Tibial nerve (tissue), 4 donors: ENCODE measurements around the gene WDR43. TPM values are rescaled to one million over a fixed set of nuclear protein-coding genes. Genes with fewer than 3 reads are reported as not detected.
A peak's percentile ranks its signal among the peaks of the same experiment; 100 is the strongest.
"Not testable (repeated sequence)": the region's sequence is repeated elsewhere in the genome, so short reads cannot be mapped to it uniquely, and the experiment has no call there.

Experiments
- DNase-seq, 2 donors: peaks; one replicate each; pipeline ENCODE4 v3.0.0-alpha.2; 2019; ENCODE audit warnings: low spot score in 2 of 2
- H3K27ac ChIP-seq, 4 donors: fragments of 200-600 bp; sonication (generic) in 3 of 4; one replicate each; pipeline ENCODE4 v1.5.1; 2017 to 2019; ENCODE audit warnings: mild to moderate bottlenecking in 1 of 4
- H3K27me3 ChIP-seq, 2 donors: fragments of 200-600 bp; sonication (generic) in 1 of 2; one replicate each; pipeline versions ENCODE4 v1.5.1 to v1.6.0; 2017 to 2019
- H3K36me3 ChIP-seq, 3 donors: fragments of 200-600 bp; sonication (generic); one replicate each; pipeline ENCODE4 v1.5.1; 2018 to 2019
- H3K4me1 ChIP-seq, 4 donors: fragments of 200-600 bp; sonication (generic) in 3 of 4; one replicate each; pipeline ENCODE4 v1.5.1; 2017 to 2019
- H3K4me3 ChIP-seq, 4 donors: fragments of 200-600 bp; sonication (generic) in 3 of 4; one replicate each; pipeline ENCODE4 v1.5.1; 2017 to 2019; ENCODE audit warnings: mild to moderate bottlenecking in 1 of 4, moderate library complexity in 1 of 4
- H3K9me3 ChIP-seq, 4 donors: fragments of 200-600 bp; sonication (generic) in 3 of 4; one replicate each; pipeline ENCODE4 v1.5.1; 2017 to 2019
- EP300 ChIP-seq, 2 donors: sonication (generic); formaldehyde crosslinking; IDR thresholded peaks; one replicate each; pipeline ENCODE4 v1.6.1; 2017; ENCODE audit warnings: antibody characterized with exemption in 2 of 2, mild to moderate bottlenecking in 1 of 2
- POLR2A ChIP-seq, 2 donors: fragments of 450-650 bp; IDR thresholded peaks; one replicate each; pipeline ENCODE4 v1.6.1; 2017; ENCODE audit warnings: antibody characterized with exemption in 2 of 2, mild to moderate bottlenecking in 2 of 2, moderate library complexity in 2 of 2
- WGBS, 2 donors: methylation state at CpG; one replicate each; pipeline ENCODE4 v1.1.5; 2018; 5-methylcytosine and 5-hydroxymethylcytosine counted together
- total RNA-seq, 4 donors: library from RNA; depleted of rRNA; stranded (reverse); fragments of >200 nt; gene quantifications; one replicate each; pipeline ENCODE4 v1.1.0, GENCODE V29; 2016
- TF ChIP-seq, protein P1 (sequence below), 5 experiments: fragments of 200-600 bp in 3 of 5; fragments of 450-650 bp in 2 of 5; sonication (generic) in 3 of 5; IDR thresholded peaks; one replicate each; pipeline ENCODE4 v1.5.1; 2016 to 2019; ENCODE audit warnings: antibody characterized with exemption in 5 of 5, mild to moderate bottlenecking in 3 of 5, moderate library complexity in 2 of 5

The WDR43 gene
- total RNA-seq, 4 donors from 2014 or later, result 32.2 to 57.6 (median 37.0) TPM

DNA sequence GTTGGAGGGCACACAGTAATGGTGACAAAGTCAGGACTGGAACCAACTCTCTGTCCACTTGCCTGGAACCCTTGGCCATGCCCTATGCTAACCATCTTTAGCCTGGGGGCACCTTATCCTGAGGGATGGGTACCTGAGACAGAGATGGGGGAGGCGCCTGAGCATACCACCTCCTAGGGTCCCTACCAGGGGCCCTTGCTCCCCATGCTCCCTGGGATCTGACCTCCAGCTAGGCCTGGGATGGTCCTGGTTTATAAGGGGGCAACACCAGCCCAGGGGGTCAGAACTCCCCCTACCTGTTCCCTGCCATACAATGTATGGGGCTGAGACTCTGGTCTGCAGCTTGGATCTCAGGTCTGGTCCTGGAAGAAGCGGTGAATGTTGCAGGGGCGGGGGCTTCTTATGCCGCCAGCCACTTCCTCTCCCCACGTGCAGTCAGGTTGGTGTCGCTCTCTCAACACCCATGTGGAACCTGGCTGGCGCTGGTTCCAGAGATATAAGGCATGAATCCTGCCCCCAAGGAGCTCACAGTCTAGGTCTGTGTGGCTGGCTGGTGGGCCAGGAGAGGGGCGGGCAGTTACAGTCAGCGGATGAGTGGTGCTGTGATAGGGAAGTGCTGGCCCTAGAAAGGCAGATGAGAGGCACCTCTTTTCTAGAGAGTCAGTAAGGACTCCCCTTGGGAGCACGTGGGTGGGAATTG lies 82.9 kb downstream of the WDR43 start:
- Histone ChIP-seq H3K4me1 (peaks cover 0 to 24% (median 7%) of the 10 kb centered on the region in 4 donors), H3K27ac (no peak overlapping the region), H3K36me3 (no peaks in the 10 kb centered on the region), H3K4me3 (no peak overlapping the region), H3K27me3 (no peaks in the 10 kb centered on the region), H3K9me3 (peaks cover 0 to 8% (median 1%) of the 10 kb centered on the region in 4 donors)
- WGBS, 2 donors, result 89 to 92% methylated on average over 8 to 10 of the region's 10 CpGs
- TF ChIP-seq, protein P1, sequence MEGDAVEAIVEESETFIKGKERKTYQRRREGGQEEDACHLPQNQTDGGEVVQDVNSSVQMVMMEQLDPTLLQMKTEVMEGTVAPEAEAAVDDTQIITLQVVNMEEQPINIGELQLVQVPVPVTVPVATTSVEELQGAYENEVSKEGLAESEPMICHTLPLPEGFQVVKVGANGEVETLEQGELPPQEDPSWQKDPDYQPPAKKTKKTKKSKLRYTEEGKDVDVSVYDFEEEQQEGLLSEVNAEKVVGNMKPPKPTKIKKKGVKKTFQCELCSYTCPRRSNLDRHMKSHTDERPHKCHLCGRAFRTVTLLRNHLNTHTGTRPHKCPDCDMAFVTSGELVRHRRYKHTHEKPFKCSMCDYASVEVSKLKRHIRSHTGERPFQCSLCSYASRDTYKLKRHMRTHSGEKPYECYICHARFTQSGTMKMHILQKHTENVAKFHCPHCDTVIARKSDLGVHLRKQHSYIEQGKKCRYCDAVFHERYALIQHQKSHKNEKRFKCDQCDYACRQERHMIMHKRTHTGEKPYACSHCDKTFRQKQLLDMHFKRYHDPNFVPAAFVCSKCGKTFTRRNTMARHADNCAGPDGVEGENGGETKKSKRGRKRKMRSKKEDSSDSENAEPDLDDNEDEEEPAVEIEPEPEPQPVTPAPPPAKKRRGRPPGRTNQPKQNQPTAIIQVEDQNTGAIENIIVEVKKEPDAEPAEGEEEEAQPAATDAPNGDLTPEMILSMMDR (IDR thresholded peaks at IDR 0.05), result no peak
- TF ChIP-seq EP300 (IDR thresholded peaks at IDR 0.05), result no peak
- no peak for TF ChIP-seq POLR2A (IDR thresholded peaks at IDR 0.05)
- no peak for DNase-seq

DNA sequence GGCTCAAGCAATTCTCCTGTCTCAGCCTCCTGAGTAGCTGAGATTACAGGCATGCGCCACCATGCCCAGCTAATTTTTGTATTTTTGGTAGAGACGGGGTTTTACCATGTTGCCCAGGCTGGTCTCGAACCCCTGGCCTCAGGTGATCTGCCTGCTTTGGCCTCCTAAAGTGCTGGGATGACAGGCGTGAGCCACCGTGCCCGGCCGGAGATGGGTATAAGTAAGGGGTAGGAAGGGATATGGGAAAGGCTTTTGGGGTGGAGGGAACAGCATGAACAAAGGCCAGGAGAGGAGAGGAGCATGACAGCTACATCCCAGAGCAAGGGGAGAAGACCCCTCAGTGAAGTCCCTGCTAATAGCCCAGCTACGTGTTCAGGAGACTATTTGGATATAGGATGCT lies 83.5 kb downstream of the WDR43 start:
- not testable (repeated sequence) for H3K27me3 ChIP-seq, DNase-seq, H3K4me3 ChIP-seq, H3K27ac ChIP-seq, H3K36me3 ChIP-seq, H3K9me3 ChIP-seq
- WGBS, 2 donors, result 87 to 94% methylated on average over 8 of the region's 8 CpGs
- peaks cover 0 to 29% (median 8%) of the 10 kb centered on the region in 4 donors for H3K4me1 ChIP-seq

DNA sequence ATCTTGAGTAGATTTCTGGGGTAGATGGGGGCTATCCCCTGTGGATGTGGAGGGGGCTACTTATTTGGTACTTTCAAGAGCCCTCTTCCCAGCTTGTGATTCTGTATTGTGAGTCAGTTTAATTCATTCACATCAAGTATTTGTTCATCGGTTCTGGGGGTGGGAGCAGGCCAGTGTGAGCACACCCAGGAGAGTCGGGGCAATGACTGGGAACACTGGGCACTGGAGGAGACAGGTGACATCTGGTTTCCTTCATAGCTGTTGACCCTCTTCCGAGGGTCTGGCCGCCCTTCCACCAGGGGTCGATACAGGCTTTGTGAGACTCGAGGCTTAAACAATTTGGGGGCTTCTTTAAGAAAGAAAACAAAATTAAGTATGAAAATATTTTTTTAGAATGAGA lies 84.1 kb downstream of the WDR43 start:
- no peak overlapping the region for H3K27ac ChIP-seq
- no peak for TF ChIP-seq EP300 (IDR thresholded peaks at IDR 0.05)
- no peak for TF ChIP-seq POLR2A (IDR thresholded peaks at IDR 0.05)
- TF ChIP-seq, protein P1 (IDR thresholded peaks at IDR 0.05), result no peak
- no peaks in the 10 kb centered on the region for H3K36me3 ChIP-seq
- H3K9me3 ChIP-seq, result peaks cover 0 to 8% (median 1%) of the 10 kb centered on the region in 4 donors
- H3K27me3 ChIP-seq, result no peaks in the 10 kb centered on the region
- no peak overlapping the region for H3K4me3 ChIP-seq
- peaks cover 0 to 29% (median 8%) of the 10 kb centered on the region in 4 donors for H3K4me1 ChIP-seq
- DNase-seq, result no peak
- WGBS, 2 donors, result 67 to 70% methylated on average over 6 of the region's 6 CpGs

DNA sequence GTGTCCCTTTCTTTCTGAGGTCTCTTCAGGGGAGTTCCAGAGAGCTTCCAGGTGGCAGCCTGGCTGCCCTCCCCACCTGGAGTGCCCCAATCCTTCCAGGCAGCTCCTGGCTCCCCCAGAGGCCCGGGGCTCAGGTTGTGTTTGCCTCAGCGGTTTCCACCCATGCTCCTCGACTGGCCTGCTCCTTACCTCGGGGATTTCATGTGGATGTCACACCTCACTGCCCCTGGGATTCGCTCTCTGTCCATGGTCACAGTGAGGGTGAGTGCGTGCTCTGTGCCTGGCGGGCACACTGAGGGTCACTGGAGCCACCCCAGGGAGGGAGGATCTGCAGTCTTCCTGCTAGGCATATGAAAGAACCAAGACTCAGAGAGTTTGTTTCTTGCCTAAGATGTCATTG lies 84.6 kb downstream of the WDR43 start:
- Histone ChIP-seq H3K27ac (no peak overlapping the region), H3K36me3 (no peaks in the 10 kb centered on the region), H3K9me3 (peaks cover 0 to 8% (median 0%) of the 10 kb centered on the region in 4 donors), H3K4me1 (peaks cover 0 to 29% (median 8%) of the 10 kb centered on the region in 4 donors), H3K27me3 (no peaks in the 10 kb centered on the region), H3K4me3 (no peak overlapping the region)
- TF ChIP-seq EP300 (IDR thresholded peaks at IDR 0.05) (no peak), POLR2A (IDR thresholded peaks at IDR 0.05) (no peak)
- TF ChIP-seq, protein P1 (IDR thresholded peaks at IDR 0.05), result no peak
- 60 to 70% methylated on average over 7 of the region's 7 CpGs for WGBS, 2 donors
- DNase-seq, result no peak

DNA sequence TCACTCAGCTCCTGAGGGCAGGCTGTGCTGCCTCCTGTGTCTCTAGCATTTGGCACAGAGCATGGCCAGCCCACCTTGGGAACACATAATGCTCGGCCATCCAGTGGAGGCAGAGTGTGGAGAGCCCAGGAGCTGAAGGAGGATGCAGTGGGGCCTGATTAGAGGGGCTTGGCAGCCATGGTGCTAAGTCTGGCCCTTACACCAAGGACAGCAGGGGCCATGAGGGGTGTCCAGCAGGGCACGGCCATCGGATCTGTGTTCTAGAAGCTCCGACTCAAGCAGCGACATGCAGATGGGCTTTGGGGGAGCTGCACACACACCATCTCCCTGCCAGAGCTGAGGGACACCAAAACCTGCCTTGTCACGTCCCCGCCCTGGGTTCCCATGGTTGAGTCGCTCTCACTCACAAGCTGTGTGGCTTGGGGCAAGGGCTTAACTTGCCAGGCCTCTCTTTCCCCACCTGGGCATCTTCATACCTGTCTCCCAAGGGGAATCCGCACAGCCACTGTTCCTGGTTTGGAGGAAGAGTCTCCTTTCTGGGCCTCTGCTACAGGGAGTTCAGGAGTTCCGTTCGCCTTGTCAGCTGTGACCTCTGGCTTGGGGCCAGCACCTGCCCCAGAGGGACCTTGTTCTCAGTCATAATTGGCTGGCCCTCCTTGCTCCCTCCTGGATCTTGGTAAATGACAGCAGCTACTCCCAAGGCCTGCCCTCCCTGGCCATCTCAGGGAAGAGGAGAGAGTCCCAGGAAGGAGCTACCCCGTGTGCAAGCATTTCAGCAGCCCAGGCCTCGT lies 85.3 kb downstream of the WDR43 start:
- Histone ChIP-seq H3K27ac (peak overlapping the region in 1 of 4 donors; percentile 83), H3K4me1 (peaks cover 0 to 29% (median 8%) of the 10 kb centered on the region in 4 donors), H3K9me3 (peaks cover 0 to under 1% (median 0%) of the 10 kb centered on the region in 4 donors), H3K27me3 (no peaks in the 10 kb centered on the region), H3K4me3 (no peak overlapping the region), H3K36me3 (no peaks in the 10 kb centered on the region)
- TF ChIP-seq POLR2A (IDR thresholded peaks at IDR 0.05) (no peak), EP300 (IDR thresholded peaks at IDR 0.05) (no peak)
- TF ChIP-seq, protein P1 (IDR thresholded peaks at IDR 0.05), result no peak
- WGBS, 2 donors, result 66 to 72% methylated on average over 8 to 9 of the region's 13 CpGs
- DNase-seq, result no peak
